CD4-positive, CD25-positive, alpha-beta regulatory T cell (primary cell): ENCODE measurements around the gene MIS18A. TPM values are rescaled to one million over a fixed set of nuclear protein-coding genes. Genes with fewer than 3 reads are reported as not detected.
A peak's percentile ranks its signal among the peaks of the same experiment; 100 is the strongest.

Experiments used
- ATAC-seq, 2 donors: fragments of 150-1000 bp; cut with Tn5 transposase; one replicate each; pipeline ENCODE4 v1.10.0; 2021; ENCODE audit warnings: low read depth in 2 of 2, moderate number of reproducible peaks in 2 of 2, moderate library complexity in 1 of 2
- DNase-seq, 3 donors: peaks; one replicate each; pipeline versions ENCODE4 v3.0.0 to v3.0.0-alpha.2; 2012 to 2022; ENCODE audit warnings: mixed read lengths in 1 of 3
- H3K27ac ChIP-seq: one replicate; pipeline ENCODE4 v1.7.0; 2013; ENCODE audit warnings: mild to moderate bottlenecking, low read length; ENCODE audit not compliant: insufficient read depth, poor library complexity, severe bottlenecking
- H3K27me3 ChIP-seq: one replicate; pipeline ENCODE4 v1.7.0; 2013; ENCODE audit warnings: low read length; ENCODE audit not compliant: control insufficient read depth, insufficient read depth
- H3K36me3 ChIP-seq: one replicate; pipeline ENCODE4 v1.7.0; 2013; ENCODE audit warnings: mild to moderate bottlenecking, low read length, moderate library complexity; ENCODE audit not compliant: control insufficient read depth, insufficient read depth
- H3K4me1 ChIP-seq: 2 replicates; pipeline ENCODE4 v1.7.0; 2013; ENCODE audit warnings: mild to moderate bottlenecking, low read length; ENCODE audit not compliant: insufficient read depth, control insufficient read depth, poor library complexity, severe bottlenecking
- H3K4me3 ChIP-seq: one replicate; pipeline ENCODE4 v1.7.0; 2013; ENCODE audit warnings: low read depth, mild to moderate bottlenecking, low read length, moderate library complexity
- H3K9me3 ChIP-seq, 2 experiments: 1 replicate in 1 of 2; 2 replicates in 1 of 2; pipeline ENCODE4 v1.7.0; 2013; ENCODE audit warnings: low read length in 2 of 2, mild to moderate bottlenecking in 1 of 2, moderate library complexity in 1 of 2; ENCODE audit not compliant: control insufficient read depth in 2 of 2
- H3K27ac Mint-ChIP-seq, 3 donors: one replicate each; pipeline ENCODE4 v1.8.0; 2020 to 2022; ENCODE audit warnings: mild to moderate bottlenecking in 3 of 3, mixed read lengths in 3 of 3, moderate library complexity in 2 of 3
- H3K27me3 Mint-ChIP-seq: one replicate; pipeline ENCODE4 v1.8.0; 2022; ENCODE audit warnings: mild to moderate bottlenecking, mixed read lengths
- H3K36me3 Mint-ChIP-seq: one replicate; pipeline ENCODE4 v1.8.0; 2020; ENCODE audit warnings: mixed read lengths
- H3K4me1 Mint-ChIP-seq, 4 donors: one replicate each; pipeline ENCODE4 v1.8.0; 2020 to 2022; ENCODE audit warnings: mixed read lengths in 4 of 4, mild to moderate bottlenecking in 1 of 4
- H3K4me3 Mint-ChIP-seq, 4 donors: one replicate each; pipeline ENCODE4 v1.8.0; 2020 to 2022; ENCODE audit warnings: mild to moderate bottlenecking in 4 of 4, mixed read lengths in 4 of 4, moderate library complexity in 3 of 4
- H3K9me3 Mint-ChIP-seq, 7 donors: one replicate each; pipeline ENCODE4 v1.8.0; 2020 to 2022; ENCODE audit warnings: mixed read lengths in 7 of 7, mild to moderate bottlenecking in 3 of 7, moderate library complexity in 2 of 7
- polyA plus RNA-seq, 4 donors: library from polyadenylated mRNA; unstranded; fragments of 300-500 nt; fragmentation: Illumina TruSeq; gene quantifications; one replicate each; pipeline ENCODE4 v1.2.3, GENCODE V29; 2021
- total RNA-seq: library from RNA; stranded (reverse); gene quantifications from one replicate; pipeline ENCODE4 v1.2.3, GENCODE V29; 2022

The MIS18A gene, protein sequence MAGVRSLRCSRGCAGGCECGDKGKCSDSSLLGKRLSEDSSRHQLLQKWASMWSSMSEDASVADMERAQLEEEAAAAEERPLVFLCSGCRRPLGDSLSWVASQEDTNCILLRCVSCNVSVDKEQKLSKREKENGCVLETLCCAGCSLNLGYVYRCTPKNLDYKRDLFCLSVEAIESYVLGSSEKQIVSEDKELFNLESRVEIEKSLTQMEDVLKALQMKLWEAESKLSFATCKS
- total RNA-seq, result 5.2 TPM
- polyA plus RNA-seq, result 10 to 100 TPM in 3 of 4 donors, 1 to 10 TPM in 1; 9.9 to 13.3 (median 11.2) TPM

- Mint-ChIP-seq H3K36me3 (peaks cover 21% of the 10 kb centered on the region), H3K27ac (peak within 1 kb of the TSS; percentile 82 to 97 (median 96)), H3K27me3 (no peaks in the 10 kb centered on the region), H3K4me3 (peak within 1 kb of the TSS; percentile 95 to 99 (median 99)), H3K9me3 (no peaks in the 10 kb centered on the region), H3K4me1 (peaks cover 15 to 33% (median 25%) of the 10 kb centered on the region in 4 donors)
- Histone ChIP-seq H3K27ac (peak within 1 kb of the TSS; percentile 66), H3K4me3 (peak within 1 kb of the TSS; percentile 95), H3K27me3 (no peaks in the 10 kb centered on the region), H3K9me3 (no peaks in the 10 kb centered on the region), H3K36me3 (peaks cover 3% of the 10 kb centered on the region), H3K4me1 (peaks cover 16% of the 10 kb centered on the region)
- DNase-seq (peak; percentile 95 to 96 (median 95)), ATAC-seq (peak; percentile 92 to 95)
Measured at GRCh38 chr21:32278518-32279376, at the start of gene MIS18A. Gene MIS18A (minus strand): TSS chr21:32279049. CDS start chr21:32279014, 35 bp downstream.

DNA sequence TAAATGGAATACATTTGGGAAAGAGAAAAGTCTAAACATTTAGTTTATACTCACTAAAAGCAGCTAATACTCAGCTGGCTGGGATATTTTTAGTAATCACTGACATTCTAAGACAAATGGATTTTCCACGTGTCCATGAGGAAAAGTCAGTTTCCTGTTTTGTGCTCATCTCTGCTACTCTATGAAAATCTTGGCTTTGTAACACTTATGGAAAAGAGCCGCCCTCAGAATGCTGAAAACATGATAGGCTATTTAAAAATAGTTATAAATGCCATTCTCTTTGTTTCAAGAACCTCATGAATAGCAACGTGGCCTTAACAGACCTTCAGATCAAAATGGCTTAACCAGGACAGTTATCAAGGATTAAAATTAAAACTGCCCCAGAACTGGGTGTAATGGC lies 49.7 kb upstream of the MIS18A start:
- DNase-seq (no peak), ATAC-seq (no peak)
- no peaks in the 10 kb centered on the region for H3K27me3 ChIP-seq
- Mint-ChIP-seq H3K27me3 (no peaks in the 10 kb centered on the region), H3K4me3 (no peak overlapping the region), H3K9me3 (peaks cover 0 to 3% (median 0%) of the 10 kb centered on the region in 7 donors), H3K27ac (no peak overlapping the region), H3K36me3 (peaks cover 63% of the 10 kb centered on the region), H3K4me1 (peaks cover 0 to 4% (median 1%) of the 10 kb centered on the region in 4 donors)
- no peaks in the 10 kb centered on the region for H3K4me1 ChIP-seq
- peaks cover 68% of the 10 kb centered on the region for H3K36me3 ChIP-seq
- H3K27ac ChIP-seq, result no peak overlapping the region
- H3K9me3 ChIP-seq, result no peaks in the 10 kb centered on the region
- no peak overlapping the region for H3K4me3 ChIP-seq

DNA sequence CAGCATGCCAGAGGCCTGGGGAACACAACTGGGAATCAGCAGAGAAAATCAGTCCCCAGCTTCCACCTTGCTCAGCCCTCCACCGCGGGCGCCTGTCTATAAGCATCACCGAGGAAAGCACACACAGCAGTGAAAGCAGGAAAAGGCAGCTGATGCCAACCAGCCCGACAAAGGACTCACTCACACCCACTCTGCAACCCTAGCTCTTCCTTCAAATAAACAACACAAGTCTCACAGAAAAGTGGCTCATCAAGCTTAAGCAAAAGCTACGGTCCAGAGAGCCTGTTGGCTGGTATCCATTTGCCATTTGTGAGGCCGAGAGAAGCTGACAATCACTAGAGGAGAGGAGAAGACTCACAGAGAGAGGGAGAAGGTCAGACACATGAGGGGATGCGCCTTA lies 46.9 kb upstream of the MIS18A start:
- no peak overlapping the region for H3K4me3 Mint-ChIP-seq
- Histone ChIP-seq H3K4me3 (no peak overlapping the region), H3K4me1 (no peaks in the 10 kb centered on the region), H3K27ac (no peak overlapping the region), H3K36me3 (peaks cover 70% of the 10 kb centered on the region), H3K9me3 (no peaks in the 10 kb centered on the region), H3K27me3 (no peaks in the 10 kb centered on the region)
- H3K36me3 Mint-ChIP-seq, result peaks cover 71% of the 10 kb centered on the region
- H3K9me3 Mint-ChIP-seq, result peaks cover 0 to 3% (median 0%) of the 10 kb centered on the region in 7 donors
- no peak overlapping the region for H3K27ac Mint-ChIP-seq
- ATAC-seq (no peak), DNase-seq (no peak)
- no peaks in the 10 kb centered on the region for H3K4me1 Mint-ChIP-seq
- no peaks in the 10 kb centered on the region for H3K27me3 Mint-ChIP-seq

DNA sequence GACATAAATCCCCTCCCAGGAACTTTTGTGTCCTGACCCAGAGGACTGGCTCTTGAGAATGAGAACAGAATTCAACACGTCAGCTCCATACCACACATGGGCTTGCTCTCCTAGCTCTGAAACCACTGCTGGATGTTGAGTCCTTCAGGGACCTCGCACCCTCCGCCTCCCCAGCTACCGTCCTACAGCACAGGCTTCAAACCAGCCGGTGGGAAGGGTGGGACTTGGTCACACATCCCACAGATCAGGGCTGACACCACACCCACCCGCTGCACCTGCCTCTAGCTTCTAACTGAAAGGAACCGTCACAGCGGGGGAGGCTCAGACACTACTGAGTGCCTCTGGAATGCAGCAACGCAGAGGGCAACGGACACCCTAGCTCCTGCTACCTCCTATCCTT lies 43.8 kb upstream of the MIS18A start:
- Mint-ChIP-seq H3K36me3 (peaks cover 79% of the 10 kb centered on the region), H3K4me3 (no peak overlapping the region), H3K4me1 (no peaks in the 10 kb centered on the region), H3K27ac (no peak overlapping the region), H3K9me3 (peaks cover 0 to 3% (median 0%) of the 10 kb centered on the region in 7 donors), H3K27me3 (no peaks in the 10 kb centered on the region)
- Histone ChIP-seq H3K27me3 (no peaks in the 10 kb centered on the region), H3K9me3 (no peaks in the 10 kb centered on the region), H3K36me3 (peaks cover 83% of the 10 kb centered on the region), H3K27ac (no peak overlapping the region), H3K4me3 (no peak overlapping the region), H3K4me1 (no peaks in the 10 kb centered on the region)
- DNase-seq (no peak), ATAC-seq (no peak)

GRCh38 chr21:32322103-32322502 lies 43.3 kb upstream of the MIS18A start:
- DNase-seq (no peak), ATAC-seq (no peak)
- Mint-ChIP-seq H3K27ac (no peak overlapping the region), H3K27me3 (no peaks in the 10 kb centered on the region), H3K4me1 (no peaks in the 10 kb centered on the region), H3K36me3 (peaks cover 75% of the 10 kb centered on the region), H3K9me3 (no peaks in the 10 kb centered on the region), H3K4me3 (no peak overlapping the region)
- H3K27me3 ChIP-seq, result no peaks in the 10 kb centered on the region
- no peaks in the 10 kb centered on the region for H3K4me1 ChIP-seq
- H3K4me3 ChIP-seq, result no peak overlapping the region
- H3K36me3 ChIP-seq, result peaks cover 86% of the 10 kb centered on the region
- no peaks in the 10 kb centered on the region for H3K9me3 ChIP-seq
- no peak overlapping the region for H3K27ac ChIP-seq

GRCh38 chr21:32321480-32321879 lies 42.6 kb upstream of the MIS18A start:
- Mint-ChIP-seq H3K9me3 (no peaks in the 10 kb centered on the region), H3K4me1 (no peaks in the 10 kb centered on the region), H3K36me3 (peaks cover 69% of the 10 kb centered on the region), H3K4me3 (no peak overlapping the region), H3K27me3 (no peaks in the 10 kb centered on the region), H3K27ac (peak overlapping the region in 1 of 3 donors; percentile 31)
- Histone ChIP-seq H3K4me1 (no peaks in the 10 kb centered on the region), H3K36me3 (peaks cover 87% of the 10 kb centered on the region), H3K9me3 (no peaks in the 10 kb centered on the region), H3K4me3 (no peak overlapping the region), H3K27me3 (no peaks in the 10 kb centered on the region), H3K27ac (no peak overlapping the region)
- DNase-seq, result no peak
- ATAC-seq, result no peak

DNA sequence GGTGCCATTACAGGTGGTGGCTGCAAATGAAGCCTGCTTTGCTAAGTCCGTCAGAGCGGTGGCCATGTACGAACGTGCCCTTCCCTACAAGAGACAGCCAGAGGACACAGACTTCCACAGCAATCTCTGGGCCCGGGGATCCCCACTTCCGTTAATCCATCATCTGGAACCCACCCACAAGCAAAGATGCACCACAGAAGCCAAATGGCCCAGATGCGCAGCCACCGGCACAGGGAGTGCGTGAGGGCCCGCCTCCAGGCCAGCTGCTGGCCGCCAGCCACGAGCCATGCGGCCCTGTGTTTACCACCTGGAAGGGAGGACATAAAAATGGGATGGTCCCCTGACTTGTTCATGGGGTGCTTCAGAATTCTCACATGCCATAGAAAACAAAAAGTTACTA lies 41.9 kb upstream of the MIS18A start:
- Mint-ChIP-seq H3K4me1 (no peaks in the 10 kb centered on the region), H3K9me3 (no peaks in the 10 kb centered on the region), H3K27me3 (no peaks in the 10 kb centered on the region), H3K36me3 (peaks cover 61% of the 10 kb centered on the region), H3K4me3 (no peak overlapping the region), H3K27ac (no peak overlapping the region)
- no peaks in the 10 kb centered on the region for H3K4me1 ChIP-seq
- no peaks in the 10 kb centered on the region for H3K9me3 ChIP-seq
- DNase-seq, result no peak
- H3K4me3 ChIP-seq, result no peak overlapping the region
- H3K27me3 ChIP-seq, result no peaks in the 10 kb centered on the region
- peaks cover 85% of the 10 kb centered on the region for H3K36me3 ChIP-seq
- H3K27ac ChIP-seq, result no peak overlapping the region
- ATAC-seq, result no peak
